Keratinocyte (primary cell): ENCODE measurements around the gene KIN. TPM values are rescaled to one million over a fixed set of nuclear protein-coding genes. Genes with fewer than 3 reads are reported as not detected.

Source experiments
- DNase-seq: peaks from one replicate; pipeline ENCODE4 v3.0.0-alpha.2; 2011; ENCODE audit warnings: low read depth, missing footprints, low spot score
- FAIRE-seq: peaks from 2 replicates; lab custom pipeline; 2011; peaks lifted over from hg19 to GRCh38; lab: Jason Lieb, UNC
- H2AFZ ChIP-seq: 2 replicates; pipeline ENCODE4 v1.6.0; 2012; ENCODE audit warnings: low read length, control low read depth, inconsistent platforms; ENCODE audit not compliant: control insufficient read depth
- H3K27ac ChIP-seq: 2 replicates; pipeline ENCODE4 v1.5.1; 2011; ENCODE audit warnings: low read length; ENCODE audit not compliant: control insufficient read depth, insufficient read depth
- H3K27me3 ChIP-seq: 3 replicates; pipeline ENCODE4 v1.6.0; 2011; ENCODE audit warnings: low read length; ENCODE audit not compliant: control insufficient read depth, insufficient read depth; ENCODE audit errors: extremely low read depth
- H3K36me3 ChIP-seq, 2 experiments: 2 replicates in 1 of 2; 3 replicates in 1 of 2; pipeline ENCODE4 v1.5.1; 2011; ENCODE audit warnings: low read length in 2 of 2, mild to moderate bottlenecking in 1 of 2; ENCODE audit not compliant: control insufficient read depth in 2 of 2, insufficient read depth in 2 of 2; ENCODE audit errors: extremely low read depth in 1 of 2
- H3K4me1 ChIP-seq: 3 replicates; pipeline ENCODE4 v1.5.1; 2011; ENCODE audit warnings: low read length; ENCODE audit not compliant: control insufficient read depth, insufficient read depth; ENCODE audit errors: extremely low read depth
- H3K4me2 ChIP-seq: 3 replicates; pipeline ENCODE4 v1.6.0; 2011; ENCODE audit warnings: low read depth, low read length; ENCODE audit not compliant: control insufficient read depth, insufficient read depth; ENCODE audit errors: extremely low read depth
- H3K4me3 ChIP-seq, 3 experiments: fragments of 200-600 bp in 1 of 3; sonication (generic) in 1 of 3; 2 replicates in 2 of 3; 3 replicates in 1 of 3; pipeline ENCODE4 v1.5.1; 2011 to 2016; ENCODE audit warnings: low read length in 3 of 3, mild to moderate bottlenecking in 3 of 3, control low read depth in 2 of 3, inconsistent platforms in 1 of 3, low read depth in 1 of 3, mixed read lengths in 1 of 3, mixed run types in 1 of 3, moderate library complexity in 1 of 3; ENCODE audit not compliant: control insufficient read depth in 2 of 3, insufficient read depth in 2 of 3; ENCODE audit errors: extremely low read depth in 1 of 3
- H3K79me2 ChIP-seq: 2 replicates; pipeline ENCODE4 v1.6.0; 2012; ENCODE audit warnings: low read length; ENCODE audit not compliant: control insufficient read depth, insufficient read depth
- H3K9ac ChIP-seq: 3 replicates; pipeline ENCODE4 v1.6.0; 2011; ENCODE audit warnings: low read length; ENCODE audit not compliant: control insufficient read depth, insufficient read depth; ENCODE audit errors: extremely low read depth
- H3K9me1 ChIP-seq: 3 replicates; pipeline ENCODE4 v1.6.0; 2011; ENCODE audit warnings: low read length; ENCODE audit not compliant: control insufficient read depth, insufficient read depth; ENCODE audit errors: extremely low read depth
- H3K9me3 ChIP-seq: 2 replicates; pipeline ENCODE4 v1.5.1; 2012; ENCODE audit warnings: low read depth, low read length; ENCODE audit not compliant: control insufficient read depth
- H4K20me1 ChIP-seq: 3 replicates; pipeline ENCODE4 v1.6.0; 2011; ENCODE audit warnings: low read length; ENCODE audit not compliant: control insufficient read depth, insufficient read depth; ENCODE audit errors: extremely low read depth
- CTCF ChIP-seq, 3 experiments: IDR thresholded peaks in 1 of 3; conservative IDR thresholded peaks in 1 of 3; optimal IDR thresholded peaks in 1 of 3; 2 replicates in 2 of 3; 3 replicates in 1 of 3; pipeline versions ENCODE3 to v1.5.1; 2011; ENCODE audit warnings: low read length in 3 of 3, mild to moderate bottlenecking in 3 of 3, moderate library complexity in 2 of 3, control low read depth in 1 of 3, inconsistent platforms in 1 of 3; ENCODE audit not compliant: insufficient read depth in 2 of 3; ENCODE audit errors: extremely low read depth in 1 of 3
- EZH2 ChIP-seq: IDR thresholded peaks from one replicate; pipeline ENCODE4 v1.6.1; 2012; ENCODE audit warnings: inconsistent platforms, mild to moderate bottlenecking, low read length, moderate library complexity
- dilution Hi-C: fragments of 300-500 bp; cut with MboI; formaldehyde crosslinking; loops from one replicate; pipeline ENCODE4 v1.7.0; 2020; ENCODE audit warnings: low sequenced_read_pairs; ENCODE audit not compliant: extremely low pct_ligation_motif_present
- polyA plus RNA-seq, 5 experiments: library from polyadenylated mRNA; depleted of rRNA in 3 of 5; stranded (reverse) in 3 of 5; stranded (forward) in 1 of 5; unstranded in 1 of 5; fragments of >200 nt; gene quantifications; 1 replicate in 1 of 5; 2 replicates in 3 of 5; 3 replicates in 1 of 5; pipeline versions ENCODE4 v1.2.1 to v1.2.3, GENCODE V29; 2011 to 2012; ENCODE audit warnings: missing spikeins in 2 of 5, low read depth in 1 of 5, low replicate concordance in 1 of 5

KIN gene
- polyA plus RNA-seq, 1 donor (not counting 4 experiments of a cell fraction or from before 2014, with no cell fraction given): 15.1 TPM

DNA sequence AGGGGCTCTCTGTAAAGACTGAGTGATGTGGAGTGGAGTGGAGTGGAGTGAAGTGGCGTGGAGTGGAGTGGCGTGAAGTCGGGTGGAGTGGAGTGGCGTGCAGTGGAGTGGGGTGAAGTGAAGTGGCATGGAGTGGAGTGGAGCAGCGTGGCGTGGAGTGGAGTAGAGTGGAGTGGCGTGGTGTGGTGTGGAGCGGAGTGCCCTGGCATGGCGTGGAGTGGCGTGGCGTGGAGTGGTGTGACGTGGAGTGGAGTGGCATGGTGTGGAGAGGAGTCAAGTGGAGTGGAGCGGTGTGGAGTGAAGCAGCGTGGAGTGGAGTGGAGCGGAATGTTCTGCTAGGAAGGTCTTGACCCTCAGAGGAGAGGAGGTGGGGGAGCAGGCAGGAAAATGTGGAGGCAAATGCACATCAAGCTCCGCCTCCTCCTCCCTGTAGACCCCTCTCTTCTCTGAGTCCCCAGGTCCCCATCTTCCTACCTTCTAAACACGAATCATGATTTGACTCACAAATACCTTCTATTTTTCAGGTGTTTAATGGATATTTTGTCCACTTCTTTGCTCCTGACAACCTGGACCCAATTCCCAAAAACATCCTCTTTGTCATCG lies 64.8 kb downstream of the KIN start:
- Histone ChIP-seq H3K4me3 (no peak overlapping the region), H3K36me3 (no peaks in the 10 kb centered on the region), H3K27me3 (peaks cover 4% of the 10 kb centered on the region), H3K9me3 (no peaks in the 10 kb centered on the region), H3K79me2 (no peaks in the 10 kb centered on the region), H3K27ac (no peak overlapping the region), H3K9me1 (no peaks in the 10 kb centered on the region), H2AFZ (no peak overlapping the region), H3K4me1 (no peaks in the 10 kb centered on the region), H4K20me1 (no peaks in the 10 kb centered on the region), H3K4me2 (no peak overlapping the region), H3K9ac (no peak overlapping the region)
- dilution Hi-C loops: no loop called here
- no peak for DNase-seq
- TF ChIP-seq CTCF (optimal IDR thresholded peaks at IDR 0.05 in 1 of 3, IDR thresholded peaks at IDR 0.05 in 1 of 3, conservative IDR thresholded peaks at IDR 0.05 in 1 of 3; ENCODE audit: extremely low read depth in 1 of 3, insufficient read depth in 2 of 3, low read length in 3 of 3) (no peak), EZH2 (no peak)
- FAIRE-seq: no peak

DNA sequence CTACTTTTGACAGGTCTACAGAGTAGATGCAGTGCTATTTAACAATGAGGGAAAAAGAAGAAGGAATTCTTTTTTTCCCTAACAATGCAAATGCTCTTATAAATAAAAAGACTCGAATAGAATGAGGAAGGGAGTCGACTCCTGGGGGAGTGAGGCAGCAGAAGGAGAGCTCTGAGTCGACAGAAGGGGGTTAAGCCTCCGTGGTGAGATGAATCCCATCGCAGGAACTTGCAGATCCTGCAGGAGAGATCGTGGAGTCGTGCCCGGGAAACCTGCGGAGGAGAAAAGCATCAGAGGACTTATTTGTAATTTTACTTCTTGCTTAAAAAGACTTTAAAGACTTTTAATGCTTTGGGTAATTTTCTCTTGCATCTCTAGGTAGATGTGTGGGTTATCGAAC lies 67.3 kb downstream of the KIN start:
- Histone ChIP-seq H3K27me3 (peaks cover 4% of the 10 kb centered on the region), H3K4me3 (no peak overlapping the region), H3K79me2 (no peaks in the 10 kb centered on the region), H3K9ac (no peak overlapping the region), H3K27ac (no peak overlapping the region), H4K20me1 (no peaks in the 10 kb centered on the region), H3K4me1 (no peaks in the 10 kb centered on the region), H3K4me2 (no peak overlapping the region), H2AFZ (no peak overlapping the region), H3K9me3 (no peaks in the 10 kb centered on the region), H3K36me3 (no peaks in the 10 kb centered on the region), H3K9me1 (no peaks in the 10 kb centered on the region)
- dilution Hi-C loops: no loop called here
- no peak for FAIRE-seq
- no peak for DNase-seq
- TF ChIP-seq EZH2 (no peak), CTCF (optimal IDR thresholded peaks at IDR 0.05 in 1 of 3, IDR thresholded peaks at IDR 0.05 in 1 of 3, conservative IDR thresholded peaks at IDR 0.05 in 1 of 3; ENCODE audit: extremely low read depth in 1 of 3, insufficient read depth in 2 of 3, low read length in 3 of 3) (no peak)
